ENCODE measurements around the gene SHISA9.

Gene SHISA9

GRCh38 chr16:12899529-12900143, 1.8 kb upstream of the SHISA9 start:
- no peak overlapping the region for H3K4me3 ChIP-seq (ENCODE audit: insufficient read length, low read depth)
- no peaks in the 10 kb centered on the region for H3K9me3 ChIP-seq (ENCODE audit: insufficient read depth, low read length)
- H3K36me3 ChIP-seq (ENCODE audit: insufficient read depth, insufficient read length, low read length): no peaks in the 10 kb centered on the region
- no peaks in the 10 kb centered on the region for H3K4me1 ChIP-seq (ENCODE audit: insufficient read depth, insufficient read length)
- H3K27me3 ChIP-seq (ENCODE audit: insufficient read depth, insufficient read length): peaks cover 33% of the 10 kb centered on the region
- no peak for DNase-seq (ENCODE audit: low read depth, low spot score)
- TF ChIP-seq ZNF274 (IDR thresholded peaks at IDR 0.05; ENCODE audit: low read depth, low read length): no peak
- no peak for TF ChIP-seq SUZ12 (IDR thresholded peaks at IDR 0.05; ENCODE audit: extremely low read depth, insufficient read depth, insufficient read length)
- no peak for TF ChIP-seq YY1 (IDR thresholded peaks at IDR 0.05; ENCODE audit: insufficient read depth, insufficient read length)
- no peak overlapping the region for H3K9ac ChIP-seq (ENCODE audit: insufficient read length, low read depth)

- no peak for DNase-seq (ENCODE audit: low read depth, low spot score)
- H3K9ac ChIP-seq (ENCODE audit: insufficient read length, low read depth): peak overlapping the region; percentile 78
- H3K9me3 ChIP-seq (ENCODE audit: insufficient read depth, low read length): no peaks in the 10 kb centered on the region
- peaks cover 5% of the 10 kb centered on the region for H3K36me3 ChIP-seq (ENCODE audit: insufficient read depth, insufficient read length, low read length)
- TF ChIP-seq ZNF274 (IDR thresholded peaks at IDR 0.05; ENCODE audit: low read depth, low read length) (no peak), YY1 (IDR thresholded peaks at IDR 0.05; ENCODE audit: insufficient read depth, insufficient read length) (no peak), SUZ12 (IDR thresholded peaks at IDR 0.05; ENCODE audit: extremely low read depth, insufficient read depth, insufficient read length) (no peak)
- no peaks in the 10 kb centered on the region for H3K4me1 ChIP-seq (ENCODE audit: insufficient read depth, insufficient read length)
- H3K27me3 ChIP-seq (ENCODE audit: insufficient read depth, insufficient read length): peaks cover 33% of the 10 kb centered on the region
- peak overlapping the region; percentile 62 for H3K4me3 ChIP-seq (ENCODE audit: insufficient read length, low read depth)
Measured at GRCh38 chr16:12900156-12900555, 1.2 kb upstream of the SHISA9 start.

- Histone ChIP-seq H3K4me3 (ENCODE audit: insufficient read length, low read depth) (peak overlapping the region; percentile 62), H3K27me3 (ENCODE audit: insufficient read depth, insufficient read length) (peaks cover 33% of the 10 kb centered on the region), H3K9ac (ENCODE audit: insufficient read length, low read depth) (peak overlapping the region; percentile 78)
Measured at GRCh38 chr16:12900599-12901203, 697 bp upstream of the SHISA9 start.

GRCh38 chr16:12901204-12901596, 198 bp upstream of the SHISA9 start:
- Histone ChIP-seq H3K4me3 (ENCODE audit: insufficient read length, low read depth) (peak overlapping the region; percentile 86), H3K9ac (ENCODE audit: insufficient read length, low read depth) (peak overlapping the region; percentile 78), H3K9me3 (ENCODE audit: insufficient read depth, low read length) (no peaks in the 10 kb centered on the region), H3K4me1 (ENCODE audit: insufficient read depth, insufficient read length) (no peaks in the 10 kb centered on the region), H3K27me3 (ENCODE audit: insufficient read depth, insufficient read length) (peaks cover 33% of the 10 kb centered on the region), H3K36me3 (ENCODE audit: insufficient read depth, insufficient read length, low read length) (peaks cover 12% of the 10 kb centered on the region)
- no peak for TF ChIP-seq YY1 (IDR thresholded peaks at IDR 0.05; ENCODE audit: insufficient read depth, insufficient read length)
- TF ChIP-seq SUZ12 (IDR thresholded peaks at IDR 0.05; ENCODE audit: extremely low read depth, insufficient read depth, insufficient read length): no peak
- TF ChIP-seq ZNF274 (IDR thresholded peaks at IDR 0.05; ENCODE audit: low read depth, low read length): no peak
- DNase-seq (ENCODE audit: low read depth, low spot score): peak; percentile 75

More at GRCh38 chr16:12900599-12901203, 697 bp upstream of the SHISA9 start:
- Histone ChIP-seq H3K36me3 (ENCODE audit: insufficient read depth, insufficient read length, low read length) (peaks cover 8% of the 10 kb centered on the region), H3K9me3 (ENCODE audit: insufficient read depth, low read length) (no peaks in the 10 kb centered on the region), H3K4me1 (ENCODE audit: insufficient read depth, insufficient read length) (no peaks in the 10 kb centered on the region)
- TF ChIP-seq SUZ12 (IDR thresholded peaks at IDR 0.05; ENCODE audit: extremely low read depth, insufficient read depth, insufficient read length): no peak
- no peak for DNase-seq (ENCODE audit: low read depth, low spot score)

GRCh38 chr16:12902511-12903372, 1.3 kb downstream of the SHISA9 start:
- Histone ChIP-seq H3K36me3 (ENCODE audit: insufficient read depth, insufficient read length, low read length) (peaks cover 20% of the 10 kb centered on the region), H3K4me3 (ENCODE audit: insufficient read length, low read depth) (peak overlapping the region; percentile 86), H3K27me3 (ENCODE audit: insufficient read depth, insufficient read length) (peaks cover 33% of the 10 kb centered on the region), H3K4me1 (ENCODE audit: insufficient read depth, insufficient read length) (no peaks in the 10 kb centered on the region), H3K9ac (ENCODE audit: insufficient read length, low read depth) (peak overlapping the region; percentile 84), H3K9me3 (ENCODE audit: insufficient read depth, low read length) (no peaks in the 10 kb centered on the region)
- no peak for DNase-seq (ENCODE audit: low read depth, low spot score)
- no peak for TF ChIP-seq SUZ12 (IDR thresholded peaks at IDR 0.05; ENCODE audit: extremely low read depth, insufficient read depth, insufficient read length)
- no peak for TF ChIP-seq ZNF274 (IDR thresholded peaks at IDR 0.05; ENCODE audit: low read depth, low read length)
- no peak for TF ChIP-seq YY1 (IDR thresholded peaks at IDR 0.05; ENCODE audit: insufficient read depth, insufficient read length)

GRCh38 chr16:12903407-12904328, 2.3 kb downstream of the SHISA9 start:
- Histone ChIP-seq H3K4me3 (ENCODE audit: insufficient read length, low read depth) (peak overlapping the region; percentile 86), H3K36me3 (ENCODE audit: insufficient read depth, insufficient read length, low read length) (peaks cover 29% of the 10 kb centered on the region), H3K27me3 (ENCODE audit: insufficient read depth, insufficient read length) (peaks cover 33% of the 10 kb centered on the region), H3K4me1 (ENCODE audit: insufficient read depth, insufficient read length) (no peaks in the 10 kb centered on the region), H3K9ac (ENCODE audit: insufficient read length, low read depth) (peak overlapping the region; percentile 84), H3K9me3 (ENCODE audit: insufficient read depth, low read length) (no peaks in the 10 kb centered on the region)
- no peak for DNase-seq (ENCODE audit: low read depth, low spot score)
- TF ChIP-seq YY1 (IDR thresholded peaks at IDR 0.05; ENCODE audit: insufficient read depth, insufficient read length) (no peak), ZNF274 (IDR thresholded peaks at IDR 0.05; ENCODE audit: low read depth, low read length) (no peak), SUZ12 (IDR thresholded peaks at IDR 0.05; ENCODE audit: extremely low read depth, insufficient read depth, insufficient read length) (no peak)
